Activated T-helper 9 cell treated with anti-CD3 and anti-CD28 coated beads, Interleukin-2, amount 50 U/mL, for 16 hours (primary cell): ENCODE results near the gene BBX.
"Not testable (repeated sequence)": the region's sequence is repeated elsewhere in the genome, so short reads cannot be mapped to it uniquely, and the experiment has no call there.

Source experiments
- DNase-seq: peaks from one replicate; pipeline ENCODE4 v3.0.0-alpha.2; 2020; ENCODE audit warnings: low read depth

The BBX gene

GRCh38 chr3:107685383-107685782 lies 162.6 kb downstream of the BBX start:
- DNase-seq = no peak

- DNase-seq = no peak
These were observed 164.4 kb downstream of the BBX start for GRCh38 chr3:107687056-107687581.

GRCh38 chr3:107689355-107689754 lies 166.6 kb downstream of the BBX start:
- no peak for DNase-seq

GRCh38 chr3:107690522-107691138 lies 167.9 kb downstream of the BBX start:
- no peak for DNase-seq

GRCh38 chr3:107691984-107692383 lies 169.2 kb downstream of the BBX start:
- DNase-seq = not testable (repeated sequence)

- DNase-seq = not testable (repeated sequence)
These were observed 174.6 kb downstream of the BBX start for GRCh38 chr3:107697348-107697747.

- DNase-seq = not testable (repeated sequence)
These were observed 175.1 kb downstream of the BBX start for GRCh38 chr3:107697855-107698254.

GRCh38 chr3:107699682-107700081 lies 176.9 kb downstream of the BBX start:
- DNase-seq = no peak

GRCh38 chr3:107701299-107701698 lies 178.5 kb downstream of the BBX start:
- no peak for DNase-seq

GRCh38 chr3:107704477-107704876 lies 181.7 kb downstream of the BBX start:
- no peak for DNase-seq

GRCh38 chr3:107705046-107705445 lies 182.3 kb downstream of the BBX start:
- no peak for DNase-seq

GRCh38 chr3:107710851-107711250 lies 188.1 kb downstream of the BBX start:
- no peak for DNase-seq

- DNase-seq = no peak
These were observed 194.0 kb downstream of the BBX start for GRCh38 chr3:107716734-107717133.

GRCh38 chr3:107718547-107718946 lies 195.8 kb downstream of the BBX start:
- DNase-seq = no peak

GRCh38 chr3:107727102-107727501 lies 204.3 kb downstream of the BBX start:
- no peak for DNase-seq

- DNase-seq = no peak
These were observed 206.9 kb downstream of the BBX start for GRCh38 chr3:107729686-107730085.

- DNase-seq = no peak
These were observed 211.6 kb downstream of the BBX start for GRCh38 chr3:107734317-107734716.

GRCh38 chr3:107737914-107738313 lies 215.2 kb downstream of the BBX start:
- DNase-seq = no peak

- DNase-seq = no peak
These were observed 215.9 kb downstream of the BBX start for GRCh38 chr3:107738486-107739183.

- DNase-seq = no peak
These were observed 216.5 kb downstream of the BBX start for GRCh38 chr3:107739227-107739626.

GRCh38 chr3:107740992-107741896 lies 218.5 kb downstream of the BBX start:
- DNase-seq = no peak

GRCh38 chr3:107745354-107745753 lies 222.6 kb downstream of the BBX start:
- no peak for DNase-seq
